DMS153 treated with DMSO at 0.1 percent for 48 hours (cell line): ENCODE measurements around the gene MREG.

Experiments used
- DNase-seq: peaks from one replicate; lab custom pipeline; 2025; ENCODE audit not compliant: unreplicated experiment; lab: John Stamatoyannopoulos, UW

The MREG gene

DNA sequence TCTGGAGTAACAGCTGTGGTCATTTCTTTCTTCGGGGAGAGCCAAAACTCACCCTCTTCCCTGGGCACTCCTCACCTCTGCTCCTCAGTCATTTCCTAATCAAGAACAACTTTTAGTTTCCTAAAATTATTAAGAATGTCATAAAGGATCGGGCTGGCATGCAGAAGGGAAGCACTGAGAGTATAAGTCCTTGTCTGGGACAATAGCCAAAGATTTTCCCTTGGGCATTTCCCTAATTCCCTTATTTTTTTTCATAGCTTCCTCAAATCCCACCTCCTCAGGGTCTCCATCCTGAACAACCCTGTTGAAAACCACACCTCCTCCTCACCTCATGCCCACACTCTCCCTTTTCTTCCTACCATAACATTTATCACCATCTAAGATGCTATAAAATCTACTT lies 115.0 kb downstream of the MREG start:
- DNase-seq: no peak

DNA sequence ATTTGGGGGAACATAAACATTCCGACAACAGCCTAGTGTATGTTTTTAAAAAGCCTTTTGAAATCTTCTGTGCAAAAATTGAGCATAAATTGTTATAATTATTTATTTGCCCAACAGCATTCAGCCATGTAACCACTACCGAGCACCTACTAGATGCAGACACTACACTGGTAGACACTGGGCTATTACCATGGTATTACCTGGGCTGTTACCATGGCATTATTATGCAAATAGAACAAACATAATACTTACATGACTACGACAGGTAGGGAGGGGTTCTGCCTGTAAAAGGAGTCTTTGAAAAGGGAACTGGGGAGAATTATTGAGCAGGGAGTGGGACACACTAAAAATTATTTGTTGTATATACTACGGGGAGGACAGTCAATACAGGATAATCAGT lies 116.4 kb downstream of the MREG start:
- no peak for DNase-seq

DNA sequence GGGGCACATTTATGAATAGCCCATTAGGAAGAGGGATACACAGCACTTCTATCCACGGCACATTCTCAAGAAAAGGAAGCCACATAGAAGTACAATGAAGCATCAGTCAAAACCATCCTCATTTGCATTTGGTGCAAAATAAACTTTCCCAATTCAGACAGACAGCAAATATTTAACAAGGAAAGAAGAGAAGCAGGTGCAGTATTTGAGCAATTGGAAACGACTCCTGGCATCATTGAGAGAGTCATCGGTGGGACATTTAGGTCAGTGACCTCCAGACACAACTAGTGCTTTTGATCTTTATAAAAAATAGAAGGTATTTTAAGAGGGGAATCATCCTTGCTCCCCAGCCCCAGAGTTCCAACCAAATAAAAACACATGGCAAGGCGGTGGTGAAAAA lies 118.0 kb downstream of the MREG start:
- peak; percentile 26 for DNase-seq
